T-helper 9 cell (primary cell): ENCODE results near the gene NUTM1.

Experiments
- DNase-seq: peaks from one replicate; pipeline ENCODE4 v3.0.0-alpha.2; 2020
- total RNA-seq, 2 donors: gene quantifications; one replicate each; lab custom pipeline; 2026; lab: John Stamatoyannopoulos, UW

The NUTM1 gene, protein sequence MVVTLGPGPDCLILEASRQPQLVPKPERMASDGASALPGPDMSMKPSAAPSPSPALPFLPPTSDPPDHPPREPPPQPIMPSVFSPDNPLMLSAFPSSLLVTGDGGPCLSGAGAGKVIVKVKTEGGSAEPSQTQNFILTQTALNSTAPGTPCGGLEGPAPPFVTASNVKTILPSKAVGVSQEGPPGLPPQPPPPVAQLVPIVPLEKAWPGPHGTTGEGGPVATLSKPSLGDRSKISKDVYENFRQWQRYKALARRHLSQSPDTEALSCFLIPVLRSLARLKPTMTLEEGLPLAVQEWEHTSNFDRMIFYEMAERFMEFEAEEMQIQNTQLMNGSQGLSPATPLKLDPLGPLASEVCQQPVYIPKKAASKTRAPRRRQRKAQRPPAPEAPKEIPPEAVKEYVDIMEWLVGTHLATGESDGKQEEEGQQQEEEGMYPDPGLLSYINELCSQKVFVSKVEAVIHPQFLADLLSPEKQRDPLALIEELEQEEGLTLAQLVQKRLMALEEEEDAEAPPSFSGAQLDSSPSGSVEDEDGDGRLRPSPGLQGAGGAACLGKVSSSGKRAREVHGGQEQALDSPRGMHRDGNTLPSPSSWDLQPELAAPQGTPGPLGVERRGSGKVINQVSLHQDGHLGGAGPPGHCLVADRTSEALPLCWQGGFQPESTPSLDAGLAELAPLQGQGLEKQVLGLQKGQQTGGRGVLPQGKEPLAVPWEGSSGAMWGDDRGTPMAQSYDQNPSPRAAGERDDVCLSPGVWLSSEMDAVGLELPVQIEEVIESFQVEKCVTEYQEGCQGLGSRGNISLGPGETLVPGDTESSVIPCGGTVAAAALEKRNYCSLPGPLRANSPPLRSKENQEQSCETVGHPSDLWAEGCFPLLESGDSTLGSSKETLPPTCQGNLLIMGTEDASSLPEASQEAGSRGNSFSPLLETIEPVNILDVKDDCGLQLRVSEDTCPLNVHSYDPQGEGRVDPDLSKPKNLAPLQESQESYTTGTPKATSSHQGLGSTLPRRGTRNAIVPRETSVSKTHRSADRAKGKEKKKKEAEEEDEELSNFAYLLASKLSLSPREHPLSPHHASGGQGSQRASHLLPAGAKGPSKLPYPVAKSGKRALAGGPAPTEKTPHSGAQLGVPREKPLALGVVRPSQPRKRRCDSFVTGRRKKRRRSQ
- total RNA-seq, result 0 to 0.07 reads per million in 2 donors

GRCh38 chr15:34342737-34343575 is at the start of gene NUTM1, which contains the start of gene NOP10:
NUTM1 (plus strand) TSS chr15:34343315; CDS start chr15:34343697, 382 bp downstream.
NOP10 (minus strand) TSS chr15:34343136; CDS start chr15:34343073, 63 bp downstream.
- peak; percentile 97 for DNase-seq

GRCh38 chr15:34297059-34297458 is 46.1 kb upstream of the NUTM1 start:
- DNase-seq, result no peak

GRCh38 chr15:34301058-34301457 is 42.1 kb upstream of the NUTM1 start:
- no peak for DNase-seq

- DNase-seq, result no peak
Observed at GRCh38 chr15:34304613-34305012, 38.5 kb upstream of the NUTM1 start.

- DNase-seq, result no peak
Observed at GRCh38 chr15:34311563-34311962, 31.6 kb upstream of the NUTM1 start.

GRCh38 chr15:34314491-34315490 is 28.3 kb upstream of the NUTM1 start:
- no peak for DNase-seq

DNA sequence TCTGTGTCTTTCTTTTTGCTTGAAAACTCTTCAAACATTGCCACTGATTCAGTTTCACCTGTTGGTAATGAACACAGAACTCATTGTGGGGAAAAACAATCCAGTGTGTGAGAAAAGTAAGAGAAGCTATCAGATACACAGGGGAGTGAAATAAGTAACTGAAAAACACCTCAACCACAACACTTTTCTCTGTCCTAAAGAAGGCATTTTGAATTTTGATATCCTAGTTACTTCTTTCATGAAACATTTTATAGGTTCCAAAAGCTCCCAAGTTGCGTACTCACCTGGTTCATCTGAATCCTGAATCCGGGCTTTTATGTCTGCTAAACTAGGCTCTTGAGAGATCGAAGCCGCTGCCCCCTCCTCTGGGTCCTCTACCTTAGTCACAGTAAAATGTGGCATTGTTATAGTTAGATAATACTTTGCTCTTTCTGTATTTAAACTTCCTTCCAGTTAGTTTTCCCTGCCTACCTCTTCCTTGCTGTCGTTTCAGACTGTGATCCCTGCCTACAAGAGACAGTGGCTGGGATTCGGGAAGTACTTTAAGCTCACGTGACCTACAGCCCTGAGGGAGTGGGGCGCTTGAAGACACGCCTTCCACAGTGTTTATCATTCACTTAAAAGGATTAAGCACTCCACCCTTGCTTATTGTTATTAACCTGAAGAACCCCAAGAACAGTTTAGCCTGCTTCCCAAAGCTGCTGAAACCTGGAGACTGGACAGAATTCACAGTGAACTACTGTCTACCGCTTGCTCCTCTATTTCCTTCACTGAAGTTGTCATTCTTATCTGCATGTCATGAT is 24.6 kb upstream of the NUTM1 start:
- DNase-seq, result no peak

GRCh38 chr15:34323217-34323616 is 19.9 kb upstream of the NUTM1 start:
- DNase-seq, result no peak

DNA sequence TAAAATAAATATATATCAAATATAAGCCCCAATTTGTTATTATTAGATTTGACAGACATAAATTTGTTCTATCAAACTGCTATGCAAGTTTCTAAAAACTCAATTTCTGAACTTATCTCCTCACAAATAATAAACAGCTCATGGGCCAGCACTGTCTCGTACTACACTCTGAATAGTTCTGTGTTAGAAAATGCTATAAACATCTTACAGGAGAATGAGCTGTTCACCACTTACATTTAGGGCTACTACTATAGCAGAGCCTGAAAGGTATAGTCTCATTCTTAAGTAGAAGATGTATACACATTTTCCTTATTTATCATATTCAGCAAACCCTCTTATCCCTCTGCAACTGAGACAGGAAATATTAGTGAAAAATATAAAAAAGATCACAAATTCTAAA is 18.2 kb upstream of the NUTM1 start:
- no peak for DNase-seq

- no peak for DNase-seq
Observed at GRCh38 chr15:34325368-34325767, 17.7 kb upstream of the NUTM1 start.

DNA sequence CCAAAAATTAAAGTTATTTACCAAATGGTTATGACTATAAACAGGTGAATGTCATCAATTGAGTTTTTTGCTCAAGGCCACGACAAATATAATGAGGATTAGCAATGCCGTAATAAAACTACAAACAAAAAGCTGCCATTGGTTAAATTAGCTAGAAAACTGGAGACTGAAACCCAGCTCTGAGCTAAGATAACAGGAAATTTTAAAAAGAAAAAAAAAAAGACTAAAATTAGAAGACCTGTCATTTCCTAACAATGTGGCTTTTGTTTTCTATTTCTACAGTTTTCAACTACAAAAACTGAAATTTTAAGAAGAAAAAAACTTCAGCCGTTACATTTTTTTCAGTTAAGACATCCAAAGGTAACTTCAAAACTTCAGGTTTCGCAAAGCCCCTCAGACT is 15.2 kb upstream of the NUTM1 start:
- DNase-seq, result no peak

- no peak for DNase-seq
Observed at GRCh38 chr15:34329006-34329405, 14.1 kb upstream of the NUTM1 start.

- DNase-seq, result no peak
Observed at GRCh38 chr15:34330279-34330678, 12.8 kb upstream of the NUTM1 start.

GRCh38 chr15:34331809-34332208 is 11.3 kb upstream of the NUTM1 start:
- DNase-seq, result no peak

GRCh38 chr15:34332553-34333120 is 10.5 kb upstream of the NUTM1 start:
- DNase-seq, result no peak

DNA sequence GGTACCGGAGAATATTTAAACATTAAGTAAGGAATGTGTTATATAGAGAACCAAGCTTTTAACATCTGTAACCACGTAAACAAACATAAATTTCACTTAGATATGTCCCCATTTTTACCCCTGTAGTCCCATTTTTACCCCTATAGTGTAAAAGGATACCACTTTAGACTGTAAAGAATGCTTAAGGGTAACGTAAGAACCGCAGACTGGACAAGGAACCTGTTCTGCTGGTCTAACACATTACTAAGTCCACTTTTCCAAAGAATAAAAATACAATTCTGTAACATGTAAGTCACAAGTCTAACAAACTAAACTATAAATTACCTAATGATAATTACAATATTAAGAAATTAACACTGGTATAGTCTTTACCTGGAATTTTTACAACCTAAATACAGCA is 8.4 kb upstream of the NUTM1 start:
- no peak for DNase-seq

DNA sequence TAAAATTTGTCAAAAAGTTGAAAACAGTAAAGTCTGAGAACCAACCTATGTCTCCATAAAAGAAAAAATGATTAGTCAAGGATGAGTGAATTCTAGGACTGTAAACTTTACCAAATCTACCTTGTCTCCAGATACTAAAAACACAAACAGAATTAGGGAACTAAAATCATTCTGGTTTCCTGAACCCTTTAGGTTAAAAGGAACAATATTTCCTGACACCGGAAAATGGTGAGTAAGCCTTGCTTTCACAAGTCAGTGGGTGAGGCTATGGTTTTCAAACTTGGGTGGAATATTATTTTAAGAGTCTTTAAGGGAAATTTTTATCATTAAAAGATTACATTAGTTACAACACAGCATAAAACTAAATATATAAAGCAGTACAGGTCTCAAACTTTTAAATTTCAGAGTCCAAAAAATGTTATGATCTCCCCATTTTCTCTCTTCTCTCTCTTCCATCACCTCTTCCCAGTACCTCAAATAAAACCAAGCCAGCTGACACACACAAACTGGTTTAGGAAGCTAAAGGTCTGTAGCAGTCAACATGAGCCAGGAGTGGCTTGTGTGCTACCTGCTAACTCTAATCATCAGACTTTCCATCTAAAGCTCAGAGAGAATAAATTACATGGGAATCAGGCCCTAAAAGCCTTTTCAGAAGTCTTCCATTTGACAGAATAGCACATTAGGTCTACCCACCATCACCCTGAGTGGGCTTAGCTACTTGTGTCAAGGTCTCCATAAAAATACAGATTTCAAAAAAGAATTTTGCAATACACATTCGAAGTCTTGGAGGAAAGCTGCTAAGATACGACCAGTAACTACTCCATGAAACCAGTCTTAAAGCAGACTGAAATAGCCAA is 7.7 kb upstream of the NUTM1 start:
- DNase-seq, result no peak

DNA sequence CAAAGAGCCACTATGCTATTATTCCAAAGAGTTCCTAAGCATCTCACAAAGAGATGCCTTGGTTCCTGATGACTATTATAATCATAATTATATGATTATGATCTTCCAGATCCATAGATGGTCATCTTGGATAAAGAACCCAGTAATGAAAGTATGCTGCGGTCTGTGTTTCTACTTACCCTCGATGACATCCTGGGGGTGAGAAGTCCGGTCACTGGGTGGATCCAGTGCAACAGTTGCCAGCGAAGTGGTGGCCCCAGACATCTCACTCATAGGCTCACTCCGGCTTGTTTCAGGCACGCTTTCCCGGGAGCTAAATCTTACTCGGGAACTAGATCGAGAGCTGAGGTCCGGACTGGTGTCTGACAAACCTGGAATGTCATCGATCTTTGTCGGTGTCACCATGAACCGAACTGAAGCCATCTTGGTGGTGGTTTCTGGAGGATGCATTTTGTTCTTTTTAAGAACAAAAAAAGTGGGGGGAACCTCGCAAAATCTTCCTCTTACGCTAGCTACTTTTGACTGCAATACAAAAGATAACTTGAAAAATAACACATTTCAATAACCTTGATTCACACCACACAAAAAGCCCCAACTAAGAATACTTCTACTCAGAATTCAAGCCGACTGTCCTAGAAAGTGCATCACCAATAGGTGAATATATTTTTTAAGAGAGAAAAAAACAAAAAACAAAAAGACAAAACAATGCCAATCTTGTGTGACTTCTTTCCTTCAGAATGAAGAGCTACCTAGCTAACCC is 6.7 kb upstream of the NUTM1 start:
- DNase-seq, result no peak
